Ovary (tissue), 9 donors: ENCODE results near the gene CLRN1. TPM values are rescaled to one million over a fixed set of nuclear protein-coding genes. Genes with fewer than 3 reads are reported as not detected.

Experiments used
- DNase-seq, 5 donors: peaks; one replicate each; pipeline ENCODE4 v3.0.0-alpha.2; 2019 to 2020
- H3K27ac ChIP-seq, 2 donors: fragments of 200-600 bp; one replicate each; pipeline versions ENCODE4 v1.5.1 to v1.8.0; 2019 to 2022
- H3K27me3 ChIP-seq: fragments of 200-600 bp; one replicate; pipeline ENCODE4 v1.8.0; 2022
- H3K36me3 ChIP-seq: fragments of 200-600 bp; sonication (generic); one replicate; pipeline ENCODE4 v1.5.1; 2019
- H3K4me1 ChIP-seq: one replicate; pipeline ENCODE4 v1.8.1; 2013; ENCODE audit warnings: mild to moderate bottlenecking, moderate library complexity; ENCODE audit not compliant: insufficient read depth
- H3K4me3 ChIP-seq: fragments of 200-600 bp; sonication (generic); one replicate; pipeline ENCODE4 v1.5.1; 2017
- H3K9me3 ChIP-seq, 2 donors: fragments of 200-600 bp in 1 of 2; sonication (generic) in 1 of 2; one replicate each; pipeline versions ENCODE4 v1.5.1 to v1.8.1; 2013 to 2019; ENCODE audit warnings: mild to moderate bottlenecking in 1 of 2, moderate library complexity in 1 of 2
- CTCF ChIP-seq, 3 donors: fragments of 450-650 bp in 2 of 3; fragments of 200-600 bp in 1 of 3; IDR thresholded peaks; one replicate each; pipeline versions ENCODE4 v1.5.1 to v1.8.0; 2016 to 2022; ENCODE audit warnings: antibody characterized with exemption in 3 of 3, mild to moderate bottlenecking in 1 of 3
- EP300 ChIP-seq: sonication (generic); formaldehyde crosslinking; IDR thresholded peaks from one replicate; pipeline ENCODE4 v1.6.1; 2017; ENCODE audit warnings: antibody characterized with exemption
- POLR2A ChIP-seq: fragments of 450-650 bp; IDR thresholded peaks from one replicate; pipeline ENCODE4 v1.6.1; 2017; ENCODE audit warnings: antibody characterized with exemption, mild to moderate bottlenecking, moderate library complexity
- WGBS, 3 donors: extraction: QIAGEN DNeasy Blood & Tissue Kit in 1 of 3; methylation state at CpG; one replicate each; pipeline versions ENCODE4 v1.1.5 to v1.1.7; 2013 to 2017; 5-methylcytosine and 5-hydroxymethylcytosine counted together
- intact Hi-C, 4 donors: fragments of 100-400 bp; cut with DNase I; formaldehyde crosslinking; loops; one replicate each; pipeline versions ENCODE4 v1.11.0 to v1.15.1; 2022 to 2023
- polyA plus RNA-seq, 2 donors: library from polyadenylated mRNA; stranded (reverse); fragments of 200-250 nt in 1 of 2; fragments of 350-450 nt in 1 of 2; fragmentation: Illumina TruSeq in 1 of 2; extraction: RNeasy Lipid Tissue Mini Kit (QIAGEN cat#74804) in 1 of 2; gene quantifications; one replicate each; pipeline ENCODE4 v1.2.3, GENCODE V29; 2013 to 2014
- total RNA-seq, 7 donors: library from RNA; depleted of rRNA in 2 of 7; stranded (reverse); fragments of >200 nt in 2 of 7; fragmentation: NEBNext Ultra II Directional in 3 of 7; extraction: Animal tissue kit (Norgen Biotek cat#: 25700) in 3 of 7; gene quantifications; one replicate each; pipeline versions ENCODE4 v1.1.0 to v1.2.4, GENCODE V29; 2016 to 2023
- donor health status: DM: no; HTN: no; CAD: no; lungs with moderate emphysema.
- donor health status: DM: no; HTN: no; CAD: no.
- donor health status: Bipolar disorder and iron deficiency.
- donor health status: DM: yes; HTN: yes; CAD: no.
- donor health status: DM: no; HTN: no; CAD: no.
- donor health status: DM: yes; HTN: yes; CAD: no.

Gene CLRN1
- total and polyA plus RNA-seq, 9 donors, result not detected

GRCh38 chr3:150878996-150879575 is 93.4 kb downstream of the CLRN1 start:
- DNase-seq, result no peak
- H3K4me3 ChIP-seq, result no peak overlapping the region
- H3K36me3 ChIP-seq, result no peaks in the 10 kb centered on the region
- 12 to 25% (median 17%) methylated on average over 2 of the region's 2 CpGs for WGBS, 3 donors
- no peak overlapping the region for H3K27ac ChIP-seq
- H3K27me3 ChIP-seq, result no peaks in the 10 kb centered on the region
- no peaks in the 10 kb centered on the region for H3K9me3 ChIP-seq
- TF ChIP-seq POLR2A (no peak), EP300 (no peak), CTCF (IDR thresholded peaks at IDR 0.05) (no peak)
- no peaks in the 10 kb centered on the region for H3K4me1 ChIP-seq
- intact Hi-C loops, result loop anchor here in 1 of 4 donors (10.0 kb wide), 1 partner anchor 266 kb away; no protein-coding TSS in a partner anchor

GRCh38 chr3:150878290-150878689 is 94.2 kb downstream of the CLRN1 start:
- Histone ChIP-seq H3K4me1 (no peaks in the 10 kb centered on the region), H3K36me3 (no peaks in the 10 kb centered on the region), H3K4me3 (no peak overlapping the region), H3K9me3 (no peaks in the 10 kb centered on the region), H3K27ac (no peak overlapping the region), H3K27me3 (no peaks in the 10 kb centered on the region)
- TF ChIP-seq EP300 (no peak), CTCF (IDR thresholded peaks at IDR 0.05) (no peak), POLR2A (no peak)
- WGBS, 3 donors, result 94 to 97% (median 95%) methylated on average over 1 of the region's 1 CpG
- intact Hi-C loops, result loop anchor here in 1 of 4 donors (10.0 kb wide), 1 partner anchor 267 kb away; no protein-coding TSS in a partner anchor
- DNase-seq, result no peak

GRCh38 chr3:150877303-150877702 is 95.2 kb downstream of the CLRN1 start:
- no peaks in the 10 kb centered on the region for H3K27me3 ChIP-seq
- whole genome bisulfite sequencing, 3 donors, result 87 to 90% (median 89%) methylated on average over 3 of the region's 3 CpGs

GRCh38 chr3:150876611-150877265 is 95.8 kb downstream of the CLRN1 start:
- no peaks in the 10 kb centered on the region for H3K36me3 ChIP-seq
- intact Hi-C loops, result loop anchor here in 1 of 4 donors (10.0 kb wide), 1 partner anchor 268 kb away; no protein-coding TSS in a partner anchor
- TF ChIP-seq CTCF (IDR thresholded peaks at IDR 0.05), result no peak
- TF ChIP-seq POLR2A, result no peak
- no peak for TF ChIP-seq EP300
- no peak for DNase-seq
- H3K27ac ChIP-seq, result no peak overlapping the region
- H3K27me3 ChIP-seq, result no peaks in the 10 kb centered on the region
- H3K4me1 ChIP-seq, result no peaks in the 10 kb centered on the region
- no peak overlapping the region for H3K4me3 ChIP-seq
- WGBS, 3 donors, result 82 to 88% (median 82%) methylated on average over 6 of the region's 6 CpGs
- no peaks in the 10 kb centered on the region for H3K9me3 ChIP-seq

More at GRCh38 chr3:150877303-150877702, 95.2 kb downstream of the CLRN1 start:
- Histone ChIP-seq H3K4me3 (no peak overlapping the region), H3K36me3 (no peaks in the 10 kb centered on the region), H3K27ac (no peak overlapping the region), H3K4me1 (no peaks in the 10 kb centered on the region), H3K9me3 (no peaks in the 10 kb centered on the region)
- no peak for TF ChIP-seq CTCF (IDR thresholded peaks at IDR 0.05)
- no peak for TF ChIP-seq POLR2A
- TF ChIP-seq EP300, result no peak
- DNase-seq, result no peak
- intact Hi-C loops, result loop anchor here in 1 of 4 donors (10.0 kb wide), 1 partner anchor 267 kb away; no protein-coding TSS in a partner anchor

Other genes starting within 250 kb of the CLRN1 start
- gene SIAH2, start 209.6 kb downstream of the CLRN1 start, total RNA-seq, result 10 to 100 TPM; 26.6 to 98.7 (median 37.1) TPM
- gene SIAH2, start 209.6 kb downstream of the CLRN1 start, polyA plus RNA-seq, result 10 to 100 TPM; 18.0 to 40.7 TPM
- not detected for gene MINDY4B, start 67.3 kb downstream of the CLRN1 start, total RNA-seq
- gene MINDY4B, start 67.3 kb downstream of the CLRN1 start, polyA plus RNA-seq, result not detected
- 1 to 10 TPM in 3 of 7 donors, under 1 TPM in 4; 0.65 to 2.4 (median 0.78) TPM for gene MED12L, start 112.9 kb upstream of the CLRN1 start, total RNA-seq
- under 1 TPM; 0.15 to 0.20 TPM for gene MED12L, start 112.9 kb upstream of the CLRN1 start, polyA plus RNA-seq
- gene GPR171, start 230.5 kb upstream of the CLRN1 start, total RNA-seq, result 1 to 10 TPM in 1 of 7 donors, under 1 TPM in 3, not detected in 3; 0.46 to 1.4 (median 0.85) TPM
- gene GPR171, start 230.5 kb upstream of the CLRN1 start, polyA plus RNA-seq, result 1 to 10 TPM in 1 of 2 donors, under 1 TPM in 1; 0.21 to 2.6 TPM